Fibroblast of skin of back (primary cell): ENCODE results near the gene AHRR.
"Not testable (repeated sequence)": the region's sequence is repeated elsewhere in the genome, so short reads cannot be mapped to it uniquely, and the experiment has no call there.

ENCODE experiments used
- DNase-seq: peaks from one replicate; pipeline ENCODE4 v3.0.0-alpha.2; 2013

The AHRR gene

GRCh38 chr5:380701-381309, 59.3 kb downstream of the AHRR start:
- no peak for DNase-seq

GRCh38 chr5:383066-383465, 61.6 kb downstream of the AHRR start:
- no peak for DNase-seq

GRCh38 chr5:383621-384020, 62.1 kb downstream of the AHRR start:
- no peak for DNase-seq

- not testable (repeated sequence) for DNase-seq
These were observed 63.1 kb downstream of the AHRR start for GRCh38 chr5:384576-384975.

GRCh38 chr5:385321-385720, 63.8 kb downstream of the AHRR start:
- DNase-seq = no peak

GRCh38 chr5:386432-387341, 65.2 kb downstream of the AHRR start:
- no peak for DNase-seq

- no peak for DNase-seq
These were observed 66.2 kb downstream of the AHRR start for GRCh38 chr5:387491-388265.

GRCh38 chr5:388266-389196, 67.0 kb downstream of the AHRR start:
- DNase-seq = no peak

GRCh38 chr5:389197-389821, 67.8 kb downstream of the AHRR start:
- DNase-seq = no peak

GRCh38 chr5:389891-390622, 68.5 kb downstream of the AHRR start:
- DNase-seq = no peak

GRCh38 chr5:390623-391491, 69.3 kb downstream of the AHRR start:
- DNase-seq = no peak

- DNase-seq = peak; percentile 90
These were observed 71.0 kb downstream of the AHRR start for GRCh38 chr5:392431-392988.

- DNase-seq = peak; percentile 67
These were observed 72.3 kb downstream of the AHRR start for GRCh38 chr5:393846-394275.

GRCh38 chr5:394671-395155, 73.2 kb downstream of the AHRR start:
- DNase-seq = no peak

GRCh38 chr5:395156-395920, 73.8 kb downstream of the AHRR start:
- DNase-seq = peak; percentile 77

GRCh38 chr5:395921-396530, 74.5 kb downstream of the AHRR start:
- DNase-seq = no peak

- DNase-seq = no peak
These were observed 75.0 kb downstream of the AHRR start for GRCh38 chr5:396531-396961.

GRCh38 chr5:398141-398474, 76.6 kb downstream of the AHRR start:
- DNase-seq = not testable (repeated sequence)
